ENCODE results near the gene NDC80. TPM values are rescaled to one million over a fixed set of nuclear protein-coding genes. Genes with fewer than 3 reads are reported as not detected.

Gene NDC80
- total RNA-seq, 3 donors from 2014 or later (not counting 1 experiment from before 2014, with no cell fraction given) = 3.4 to 6.5 (median 5.5) TPM

GRCh38 chr18:2662990-2663389, 91.6 kb downstream of the NDC80 start:
- no peaks in the 10 kb centered on the region for H3K9me3 ChIP-seq (ENCODE audit: control insufficient read depth, insufficient read depth, low read length)
- peaks cover 9% of the 10 kb centered on the region for H3K36me3 Mint-ChIP-seq
- ATAC-seq (peak; percentile 26 to 53 (median 46)), DNase-seq (no peak)
- 54% methylated on average over 4 of the region's 5 CpGs for WGBS (ENCODE audit: insufficient coverage)
- no peaks in the 10 kb centered on the region for H3K27me3 ChIP-seq (ENCODE audit: control insufficient read depth, insufficient read depth, low read length)
- intact Hi-C loops (cut with micrococcal nuclease) = no loop called here
- no peak overlapping the region for H3K4me3 ChIP-seq (ENCODE audit: low read length)
- peaks cover 65 to 71% of the 10 kb centered on the region in 2 donors for H3K4me1 Mint-ChIP-seq
- H3K4me1 ChIP-seq (ENCODE audit: control insufficient read depth, insufficient read depth, low read length) = peaks cover 18% of the 10 kb centered on the region
- peaks cover 13% of the 10 kb centered on the region for H3K36me3 ChIP-seq (ENCODE audit: control insufficient read depth, insufficient read depth, low read length)
- no peak for TF ChIP-seq CTCF (IDR thresholded peaks at IDR 0.05)
- peak overlapping the region; percentile 64 to 83 for H3K27ac Mint-ChIP-seq
- H3K9me3 Mint-ChIP-seq = peaks cover 0 to 2% of the 10 kb centered on the region in 2 donors
- no peaks in the 10 kb centered on the region for H3K27me3 Mint-ChIP-seq (ENCODE audit: low read depth in 2 of 2)
- peak overlapping the region; percentile 61 for H3K4me3 Mint-ChIP-seq
- no peak overlapping the region for H3K27ac ChIP-seq (ENCODE audit: low read length)

Other genes with a start within 250 kb of the NDC80 start
- 10 to 100 TPM in 2 of 3 donors, 1 to 10 TPM in 1; 9.1 to 11.3 (median 10.6) TPM for gene METTL4, start 52 bp upstream of the NDC80 start, total RNA-seq
- 100 to 1,000 TPM; 200 to 240 (median 203) TPM for gene SMCHD1, start 84.2 kb downstream of the NDC80 start, total RNA-seq